CD14-positive monocyte (primary cell): ENCODE results near the gene ZMYND15. TPM values are rescaled to one million over a fixed set of nuclear protein-coding genes. Genes with fewer than 3 reads are reported as not detected.
"Not testable (repeated sequence)": the region's sequence is repeated elsewhere in the genome, so short reads cannot be mapped to it uniquely, and the experiment has no call there.

Experiments
- DNase-seq, 3 donors: peaks; one replicate each; pipeline ENCODE4 v3.0.0-alpha.2; 2011 to 2022
- H2AFZ ChIP-seq: 2 replicates; pipeline ENCODE4 v1.6.0; 2012; ENCODE audit warnings: mild to moderate bottlenecking, low read depth, low read length, inconsistent platforms; ENCODE audit not compliant: insufficient read depth, poor library complexity, severe bottlenecking
- H3K27ac ChIP-seq, 2 donors: 1 replicate in 1 of 2; 2 replicates in 1 of 2; pipeline ENCODE4 v1.5.1; 2012 to 2013; ENCODE audit warnings: low read length in 2 of 2, control low read depth in 1 of 2, inconsistent platforms in 1 of 2, low read depth in 1 of 2, mild to moderate bottlenecking in 1 of 2
- H3K27me3 ChIP-seq, 2 donors: one replicate each; pipeline versions ENCODE4 v1.6.0 to v1.6.1; 2011 to 2013; ENCODE audit warnings: low read length in 2 of 2; ENCODE audit not compliant: control insufficient read depth in 2 of 2, insufficient read depth in 2 of 2
- H3K36me3 ChIP-seq, 2 donors: replicated peaks in 1 of 2; 1 replicate in 1 of 2; 2 replicates in 1 of 2; pipeline versions ENCODE4 v1.5.1 to v1.6.1; 2012 to 2013; ENCODE audit warnings: low read length in 2 of 2, control low read depth in 1 of 2, inconsistent platforms in 1 of 2, mild to moderate bottlenecking in 1 of 2; ENCODE audit not compliant: insufficient read depth in 2 of 2, control insufficient read depth in 1 of 2
- H3K4me1 ChIP-seq, 2 donors: 1 replicate in 1 of 2; 2 replicates in 1 of 2; pipeline versions ENCODE4 v1.5.1 to v1.6.1; 2012 to 2013; ENCODE audit warnings: low read length in 2 of 2, control low read depth in 1 of 2, inconsistent platforms in 1 of 2, mild to moderate bottlenecking in 1 of 2, moderate library complexity in 1 of 2; ENCODE audit not compliant: insufficient read depth in 2 of 2, control insufficient read depth in 1 of 2
- H3K4me2 ChIP-seq: replicated peaks from 2 replicates; pipeline ENCODE3; 2012; ENCODE audit warnings: low read length, moderate library complexity, mild to moderate bottlenecking; ENCODE audit not compliant: poor library complexity, severe bottlenecking; ENCODE audit errors: extremely low read depth
- H3K4me3 ChIP-seq, 3 experiments: fragments of 200-600 bp in 1 of 3; sonication (generic) in 1 of 3; replicated peaks in 1 of 3; 1 replicate in 2 of 3; 2 replicates in 1 of 3; pipeline ENCODE4 v1.5.1; 2011 to 2013; ENCODE audit warnings: low read length in 3 of 3, mild to moderate bottlenecking in 3 of 3, control low read depth in 2 of 3, low read depth in 2 of 3, inconsistent platforms in 1 of 3, moderate library complexity in 1 of 3
- H3K79me2 ChIP-seq: 2 replicates; pipeline ENCODE4 v1.6.0; 2012; ENCODE audit warnings: mild to moderate bottlenecking, control low read depth, inconsistent platforms, low read length, moderate library complexity; ENCODE audit not compliant: insufficient read depth
- H3K9ac ChIP-seq: 2 replicates; pipeline ENCODE4 v1.6.0; 2017; ENCODE audit warnings: low read length, mild to moderate bottlenecking; ENCODE audit not compliant: insufficient read depth, poor library complexity, severe bottlenecking
- H3K9me3 ChIP-seq, 2 donors: replicated peaks in 1 of 2; 1 replicate in 1 of 2; 2 replicates in 1 of 2; pipeline versions ENCODE4 v1.5.1 to v1.6.1; 2012 to 2013; ENCODE audit warnings: low read length in 2 of 2, control low read depth in 1 of 2; ENCODE audit not compliant: control insufficient read depth in 1 of 2, insufficient read depth in 1 of 2
- H4K20me1 ChIP-seq: 2 replicates; pipeline ENCODE4 v1.6.0; 2012; ENCODE audit warnings: mild to moderate bottlenecking, low read length, control low read depth, moderate library complexity; ENCODE audit not compliant: insufficient read depth
- H3K27ac Mint-ChIP-seq, 7 donors: one replicate each; pipeline ENCODE4 v1.8.0; 2020; ENCODE audit warnings: mild to moderate bottlenecking in 7 of 7, mixed read lengths in 7 of 7, moderate library complexity in 6 of 7, inconsistent platforms in 2 of 7
- H3K27me3 Mint-ChIP-seq, 3 donors: one replicate each; pipeline ENCODE4 v1.8.0; 2021 to 2022; ENCODE audit warnings: low read depth in 3 of 3, mild to moderate bottlenecking in 3 of 3, mixed read lengths in 3 of 3, moderate library complexity in 3 of 3, inconsistent platforms in 1 of 3
- H3K36me3 Mint-ChIP-seq, 2 donors: one replicate each; pipeline ENCODE4 v1.8.0; 2020; ENCODE audit warnings: mixed read lengths in 2 of 2, inconsistent platforms in 1 of 2, mild to moderate bottlenecking in 1 of 2
- H3K4me1 Mint-ChIP-seq: one replicate; pipeline ENCODE4 v1.8.0; 2020; ENCODE audit warnings: mild to moderate bottlenecking, mixed read lengths
- H3K4me3 Mint-ChIP-seq, 2 donors: one replicate each; pipeline ENCODE4 v1.8.0; 2020; ENCODE audit warnings: mild to moderate bottlenecking in 2 of 2, mixed read lengths in 2 of 2, moderate library complexity in 1 of 2
- H3K9me3 Mint-ChIP-seq, 7 donors: one replicate each; pipeline ENCODE4 v1.8.0; 2020 to 2022; ENCODE audit warnings: mixed read lengths in 7 of 7, mild to moderate bottlenecking in 6 of 7, moderate library complexity in 6 of 7, inconsistent platforms in 2 of 7
- CTCF ChIP-seq: fragments of 200-600 bp; IDR thresholded peaks from one replicate; pipeline ENCODE4 v1.8.0; 2022; ENCODE audit warnings: antibody characterized with exemption, mild to moderate bottlenecking
- WGBS: methylation state at CpG from one replicate; pipeline ENCODE4 v1.1.5; 2013; ENCODE audit warnings: missing lambda C conversion rate; ENCODE audit not compliant: insufficient coverage; 5-methylcytosine and 5-hydroxymethylcytosine counted together
- intact Hi-C, 2 donors: fragments of 100-400 bp; cut with micrococcal nuclease; formaldehyde crosslinking; loops; one replicate each; pipeline versions ENCODE4 v1.15.0 to v1.15.1; 2023
- polyA plus RNA-seq, 3 donors: library from polyadenylated mRNA; depleted of rRNA in 1 of 3; unstranded in 2 of 3; stranded (reverse) in 1 of 3; fragments of 300-500 nt in 2 of 3; fragments of >200 nt in 1 of 3; fragmentation: Illumina TruSeq in 2 of 3; gene quantifications; 1 replicate in 2 of 3; 2 replicates in 1 of 3; pipeline ENCODE4 v1.2.3, GENCODE V29; 2012 to 2021

The ZMYND15 gene
- polyA plus RNA-seq, 3 donors = 0.97 to 13.6 (median 1.2) TPM

- H3K4me3 Mint-ChIP-seq = peak overlapping the region; percentile 97 to 98
- H3K36me3 Mint-ChIP-seq = peaks cover 21 to 38% of the 10 kb centered on the region in 2 donors
- Histone ChIP-seq H3K79me2 (peaks cover 57% of the 10 kb centered on the region), H3K27ac (peak overlapping the region; percentile 93 to 98), H3K4me3 (peak overlapping the region; percentile 74 to 99 (median 93)), H3K4me1 (peaks cover 56 to 65% of the 10 kb centered on the region in 2 donors), H3K4me2 (peak overlapping the region; percentile 86), H3K9me3 (peaks cover 0 to 4% of the 10 kb centered on the region in 2 donors), H2AFZ (no peak overlapping the region), H4K20me1 (peaks cover 52% of the 10 kb centered on the region), H3K27me3 (no peaks in the 10 kb centered on the region), H3K9ac (peak overlapping the region; percentile 96), H3K36me3 (peaks cover 17 to 25% of the 10 kb centered on the region in 2 donors)
- peaks cover 0 to 9% (median 5%) of the 10 kb centered on the region in 7 donors for H3K9me3 Mint-ChIP-seq
- DNase-seq = peak; percentile 86 to 91 (median 87)
- WGBS = 0% methylated on average over 2 of the region's 6 CpGs
- H3K4me1 Mint-ChIP-seq = peaks cover 47% of the 10 kb centered on the region
- H3K27me3 Mint-ChIP-seq = peaks cover 0 to 4% (median 0%) of the 10 kb centered on the region in 3 donors
- H3K27ac Mint-ChIP-seq = peak overlapping the region; percentile 97 to 99 (median 99)
- intact Hi-C loops = loop anchor here (2.0 to 5.0 kb wide), 3 partner anchors 19 to 86 kb away; partner anchors contain the start of genes MED11 (in 1 of the 2) and PSMB6 (in 1 of the 2)
- TF ChIP-seq CTCF = no peak
Observed at GRCh38 chr17:4711661-4712181, 27.9 kb upstream of the ZMYND15 start.

GRCh38 chr17:4712526-4712925 is 27.1 kb upstream of the ZMYND15 start:
- Histone ChIP-seq H2AFZ (no peak overlapping the region), H3K79me2 (peaks cover 65% of the 10 kb centered on the region), H3K36me3 (peaks cover 25 to 33% of the 10 kb centered on the region in 2 donors), H3K4me1 (peaks cover 62 to 73% of the 10 kb centered on the region in 2 donors), H4K20me1 (peaks cover 60% of the 10 kb centered on the region), H3K9ac (peak overlapping the region; percentile 96), H3K27me3 (no peaks in the 10 kb centered on the region), H3K4me3 (peak overlapping the region; percentile 74 to 99 (median 93)), H3K4me2 (peak overlapping the region; percentile 86), H3K27ac (peak overlapping the region; percentile 93 to 98), H3K9me3 (peaks cover 0 to 4% of the 10 kb centered on the region in 2 donors)
- Mint-ChIP-seq H3K9me3 (peaks cover 0 to 9% (median 5%) of the 10 kb centered on the region in 7 donors), H3K4me1 (peaks cover 49% of the 10 kb centered on the region), H3K27me3 (peaks cover 0 to 4% (median 0%) of the 10 kb centered on the region in 3 donors), H3K27ac (peak overlapping the region; percentile 97 to 99 (median 99)), H3K36me3 (peaks cover 29 to 46% of the 10 kb centered on the region in 2 donors), H3K4me3 (peak overlapping the region; percentile 97 to 98)
- DNase-seq = peak; percentile 42 to 53 (median 51)
- intact Hi-C loops = loop anchor here (5.0 kb wide), 2 partner anchors 80 to 85 kb away; partner anchors contain the start of gene PSMB6 (in 1 of the 2)
- no peak for TF ChIP-seq CTCF
- no CpG with 5 or more reads among the region's 3 CpGs for WGBS

GRCh38 chr17:4714340-4715062 is 25.1 kb upstream of the ZMYND15 start:
- H3K27ac Mint-ChIP-seq = peak overlapping the region; percentile 49 to 90 (median 87)
- peak overlapping the region; percentile 40 to 63 for H3K27ac ChIP-seq
- H3K79me2 ChIP-seq = peaks cover 79% of the 10 kb centered on the region
- peaks cover 80% of the 10 kb centered on the region for H4K20me1 ChIP-seq
- not testable (repeated sequence) for H3K9me3 ChIP-seq, H3K27me3 ChIP-seq, H2AFZ ChIP-seq, H3K27me3 Mint-ChIP-seq, H3K9me3 Mint-ChIP-seq
- peaks cover 49 to 66% of the 10 kb centered on the region in 2 donors for H3K36me3 Mint-ChIP-seq
- H3K4me1 ChIP-seq = peaks cover 60 to 80% of the 10 kb centered on the region in 2 donors
- intact Hi-C loops = loop anchor here (5.0 kb wide), 2 partner anchors 78 to 83 kb away; partner anchors contain the start of gene PSMB6 (in 1 of the 2)
- peak overlapping the region in 1 of 3 experiments; percentile 67 for H3K4me3 ChIP-seq
- peak in 1 of 3 donors; percentile 41 for DNase-seq
- peaks cover 45 to 53% of the 10 kb centered on the region in 2 donors for H3K36me3 ChIP-seq
- peak overlapping the region; percentile 6 for H3K9ac ChIP-seq
- peak overlapping the region; percentile 72 for H3K4me2 ChIP-seq
- H3K4me1 Mint-ChIP-seq = peaks cover 51% of the 10 kb centered on the region
- WGBS = no CpG with 5 or more reads among the region's 15 CpGs
- peak overlapping the region; percentile 56 to 84 for H3K4me3 Mint-ChIP-seq
